Nasal cavity respiratory epithelium epithelial cell of viscerocranial mucosa (primary cell): ENCODE measurements around the gene GPR42. TPM values are rescaled to one million over a fixed set of nuclear protein-coding genes. Genes with fewer than 3 reads are reported as not detected.

ENCODE experiments used
- total RNA-seq: library from RNA; depleted of rRNA; stranded (reverse); fragments of >200 nt; gene quantifications from 2 replicates; pipeline ENCODE4 v1.2.3, GENCODE V29; 2014

GPR42 gene
- not detected in 2 replicates for total RNA-seq

GRCh38 chr19:35370722-35371121 is at the start of gene GPR42:
TSS of gene GPR42 (plus strand) at chr19:35371068. CDS start at chr19:35371360, 292 bp downstream.

GRCh38 chr19:35328851-35329285 is 42.0 kb upstream of the GPR42 start, which contains the start of gene CD22:
TSS of gene CD22 (plus strand) at chr19:35329187. CDS start at chr19:35332041, 2,854 bp downstream.

GRCh38 chr19:35347171-35347929 is 23.5 kb upstream of the GPR42 start, which contains the start of gene FFAR1:
TSS of gene FFAR1 (plus strand) at chr19:35347902. CDS start at chr19:35351552, 3,650 bp downstream.

GRCh38 chr19:35357867-35358573 is 12.8 kb upstream of the GPR42 start, which contains the start of gene FFAR3:
TSS of gene FFAR3 (plus strand) at chr19:35358460. CDS start at chr19:35358891, 431 bp downstream.

Other genes starting within 250 kb of the GPR42 start
- not detected in 2 replicates for gene LGI4, start 236.0 kb upstream of the GPR42 start, total RNA-seq
- gene FXYD1, start 232.2 kb upstream of the GPR42 start, total RNA-seq = not detected in 2 replicates
- gene FXYD7, start 227.8 kb upstream of the GPR42 start, total RNA-seq = not detected in 2 replicates
- gene FXYD5, start 216.3 kb upstream of the GPR42 start, total RNA-seq = 13.0 and 18.0 TPM in 2 replicates
- not detected in 2 replicates for gene FAM187B, start 142.3 kb upstream of the GPR42 start, total RNA-seq
- gene LSR, start 122.1 kb upstream of the GPR42 start, total RNA-seq = 25.6 and 121 TPM in 2 replicates
- gene USF2, start 102.1 kb upstream of the GPR42 start, total RNA-seq = 64.6 and 90.3 TPM in 2 replicates
- gene HAMP, start 88.5 kb upstream of the GPR42 start, total RNA-seq = not detected in 2 replicates
- not detected in 2 replicates for gene MAG, start 78.9 kb upstream of the GPR42 start, total RNA-seq
- 0.34 TPM in 1 of 2 replicates, not detected in the other for gene CD22, start 41.9 kb upstream of the GPR42 start, total RNA-seq
- gene FFAR1, start 23.2 kb upstream of the GPR42 start, total RNA-seq = not detected in 2 replicates
- gene FFAR3, start 12.6 kb upstream of the GPR42 start, total RNA-seq = not detected in 2 replicates
- gene FFAR2, start 77.2 kb downstream of the GPR42 start, total RNA-seq = not detected in 2 replicates
- 0.28 and 13.7 TPM in 2 replicates for gene KRTDAP, start 119.4 kb downstream of the GPR42 start, total RNA-seq
- gene DMKN, start 142.6 kb downstream of the GPR42 start, total RNA-seq = 78.4 and 142 TPM in 2 replicates
- 16.5 and 67.3 TPM in 2 replicates for gene SBSN, start 157.2 kb downstream of the GPR42 start, total RNA-seq
- not detected in 2 replicates for gene GAPDHS, start 162.4 kb downstream of the GPR42 start, total RNA-seq
- 99.0 and 109 TPM in 2 replicates for gene TMEM147, start 174.6 kb downstream of the GPR42 start, total RNA-seq
- not detected in 2 replicates for gene ATP4A, start 192.6 kb downstream of the GPR42 start, total RNA-seq
- gene PMIS2, start 215.1 kb downstream of the GPR42 start, total RNA-seq = not detected in 2 replicates
- gene HAUS5, start 241.7 kb downstream of the GPR42 start, total RNA-seq = 3.1 and 4.6 TPM in 2 replicates